Esophagus muscularis mucosa (tissue), 4 donors: Measurements from ENCODE around the gene TRAPPC13.

ENCODE experiments used
- CTCF ChIP-seq, 3 experiments: fragments of 200-600 bp in 2 of 3; fragments of 450-650 bp in 1 of 3; sonication (generic) in 2 of 3; IDR thresholded peaks; one replicate each; pipeline ENCODE4 v1.5.1; 2017 to 2019; ENCODE audit warnings: antibody characterized with exemption in 3 of 3, mild to moderate bottlenecking in 2 of 3, moderate library complexity in 1 of 3
- EP300 ChIP-seq: sonication (generic); formaldehyde crosslinking; IDR thresholded peaks from one replicate; pipeline ENCODE4 v1.6.1; 2017; ENCODE audit warnings: antibody characterized with exemption
- POLR2A ChIP-seq: fragments of 450-650 bp; IDR thresholded peaks from one replicate; pipeline ENCODE4 v1.6.1; 2017; ENCODE audit warnings: antibody characterized with exemption, moderate library complexity, mild to moderate bottlenecking, low read depth
- POLR2AphosphoS5 ChIP-seq, 2 donors: sonication (generic); formaldehyde crosslinking; IDR thresholded peaks; one replicate each; pipeline ENCODE4 v1.6.1; 2017; ENCODE audit warnings: antibody characterized with exemption in 2 of 2

- TF ChIP-seq CTCF (IDR thresholded peaks at IDR 0.05) (no peak), POLR2AphosphoS5 (IDR thresholded peaks at IDR 0.05) (no peak), POLR2A (no peak), EP300 (no peak)
Measured at GRCh38 chr5:65702036-65702435, 77.2 kb downstream of the TRAPPC13 start.
